ENCODE data around the gene MAP1LC3B2. TPM values are rescaled to one million over a fixed set of nuclear protein-coding genes. Genes with fewer than 3 reads are reported as not detected.
A peak's percentile ranks its signal among the peaks of the same experiment; 100 is the strongest.

Gene MAP1LC3B2
- polyA plus RNA-seq, 1 donor = 2.3 TPM

DNA sequence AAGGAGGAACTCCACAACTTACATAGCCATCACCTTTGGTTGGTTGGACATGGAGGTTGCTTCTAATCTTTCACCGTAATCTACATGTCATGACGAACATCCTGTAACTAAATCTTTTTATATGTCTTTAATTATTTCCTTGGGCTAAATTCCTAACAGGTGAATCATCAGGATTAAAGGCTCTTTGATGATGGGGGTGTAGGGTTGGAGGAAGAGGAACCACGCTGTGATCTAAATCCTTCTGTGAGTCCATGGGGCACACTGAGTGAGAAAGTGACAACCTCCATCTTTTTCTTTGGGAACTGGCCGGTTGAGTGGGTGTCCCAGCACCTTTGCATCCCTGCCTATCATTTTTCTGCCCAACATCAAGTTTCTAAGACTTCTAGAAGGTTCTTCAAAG, 31.1 kb upstream of the MAP1LC3B2 start:
- WGBS (ENCODE audit: insufficient coverage, low lambda C conversion rate) = 100% methylated on average over 1 of the region's 4 CpGs
- DNase-seq = no peak
- Histone ChIP-seq H3K4me3 (ENCODE audit: low read length) (no peak overlapping the region), H3K4me1 (ENCODE audit: control insufficient read depth, insufficient read depth, low read length) (peaks cover 16% of the 10 kb centered on the region), H3K27me3 (ENCODE audit: control insufficient read depth, insufficient read depth, low read length) (no peaks in the 10 kb centered on the region), H3K27ac (ENCODE audit: low read length) (no peak overlapping the region), H3K9me3 (ENCODE audit: control insufficient read depth, low read depth, low read length) (no peaks in the 10 kb centered on the region), H3K36me3 (ENCODE audit: control insufficient read depth, insufficient read depth, low read length) (no peaks in the 10 kb centered on the region)

GRCh38 chr12:116528498-116528897, 30.7 kb upstream of the MAP1LC3B2 start:
- no CpG with 5 or more reads among the region's 1 CpG for WGBS (ENCODE audit: insufficient coverage, low lambda C conversion rate)
- Histone ChIP-seq H3K27me3 (ENCODE audit: control insufficient read depth, insufficient read depth, low read length) (no peaks in the 10 kb centered on the region), H3K4me1 (ENCODE audit: control insufficient read depth, insufficient read depth, low read length) (peaks cover 18% of the 10 kb centered on the region), H3K36me3 (ENCODE audit: control insufficient read depth, insufficient read depth, low read length) (no peaks in the 10 kb centered on the region), H3K27ac (ENCODE audit: low read length) (no peak overlapping the region), H3K9me3 (ENCODE audit: control insufficient read depth, low read depth, low read length) (no peaks in the 10 kb centered on the region), H3K4me3 (ENCODE audit: low read length) (no peak overlapping the region)
- DNase-seq = no peak

GRCh38 chr12:116529048-116529447, 30.1 kb upstream of the MAP1LC3B2 start:
- DNase-seq = peak in 1 of 2 donors; percentile 56
- no peaks in the 10 kb centered on the region for H3K27me3 ChIP-seq (ENCODE audit: control insufficient read depth, insufficient read depth, low read length)
- H3K36me3 ChIP-seq (ENCODE audit: control insufficient read depth, insufficient read depth, low read length) = no peaks in the 10 kb centered on the region
- no peak overlapping the region for H3K4me3 ChIP-seq (ENCODE audit: low read length)
- no peak overlapping the region for H3K27ac ChIP-seq (ENCODE audit: low read length)
- no peaks in the 10 kb centered on the region for H3K9me3 ChIP-seq (ENCODE audit: control insufficient read depth, low read depth, low read length)
- peaks cover 20% of the 10 kb centered on the region for H3K4me1 ChIP-seq (ENCODE audit: control insufficient read depth, insufficient read depth, low read length)
- WGBS (ENCODE audit: insufficient coverage, low lambda C conversion rate) = no CpG with 5 or more reads among the region's 8 CpGs

GRCh38 chr12:116529686-116530085, 29.5 kb upstream of the MAP1LC3B2 start:
- Histone ChIP-seq H3K9me3 (ENCODE audit: control insufficient read depth, low read depth, low read length) (no peaks in the 10 kb centered on the region), H3K27ac (ENCODE audit: low read length) (no peak overlapping the region), H3K36me3 (ENCODE audit: control insufficient read depth, insufficient read depth, low read length) (no peaks in the 10 kb centered on the region), H3K4me1 (ENCODE audit: control insufficient read depth, insufficient read depth, low read length) (peaks cover 24% of the 10 kb centered on the region), H3K27me3 (ENCODE audit: control insufficient read depth, insufficient read depth, low read length) (no peaks in the 10 kb centered on the region), H3K4me3 (ENCODE audit: low read length) (no peak overlapping the region)
- DNase-seq = no peak
- WGBS (ENCODE audit: insufficient coverage, low lambda C conversion rate) = no CpG with 5 or more reads among the region's 2 CpGs

- Histone ChIP-seq H3K4me1 (ENCODE audit: control insufficient read depth, insufficient read depth, low read length) (peaks cover 22% of the 10 kb centered on the region), H3K27ac (ENCODE audit: low read length) (no peak overlapping the region), H3K9me3 (ENCODE audit: control insufficient read depth, low read depth, low read length) (no peaks in the 10 kb centered on the region), H3K4me3 (ENCODE audit: low read length) (no peak overlapping the region), H3K36me3 (ENCODE audit: control insufficient read depth, insufficient read depth, low read length) (no peaks in the 10 kb centered on the region), H3K27me3 (ENCODE audit: control insufficient read depth, insufficient read depth, low read length) (no peaks in the 10 kb centered on the region)
- WGBS (ENCODE audit: insufficient coverage, low lambda C conversion rate) = no CpG with 5 or more reads among the region's 4 CpGs
- no peak for DNase-seq
Observed at GRCh38 chr12:116532428-116532827, 26.8 kb upstream of the MAP1LC3B2 start.

- WGBS (ENCODE audit: insufficient coverage, low lambda C conversion rate) = no CpG with 5 or more reads among the region's 11 CpGs
- Histone ChIP-seq H3K9me3 (ENCODE audit: control insufficient read depth, low read depth, low read length) (no peaks in the 10 kb centered on the region), H3K27ac (ENCODE audit: low read length) (no peak overlapping the region), H3K27me3 (ENCODE audit: control insufficient read depth, insufficient read depth, low read length) (no peaks in the 10 kb centered on the region), H3K4me3 (ENCODE audit: low read length) (peak overlapping the region; percentile 45), H3K36me3 (ENCODE audit: control insufficient read depth, insufficient read depth, low read length) (no peaks in the 10 kb centered on the region), H3K4me1 (ENCODE audit: control insufficient read depth, insufficient read depth, low read length) (peaks cover 22% of the 10 kb centered on the region)
- no peak for DNase-seq
Observed at GRCh38 chr12:116532986-116533342, 26.2 kb upstream of the MAP1LC3B2 start.

DNA sequence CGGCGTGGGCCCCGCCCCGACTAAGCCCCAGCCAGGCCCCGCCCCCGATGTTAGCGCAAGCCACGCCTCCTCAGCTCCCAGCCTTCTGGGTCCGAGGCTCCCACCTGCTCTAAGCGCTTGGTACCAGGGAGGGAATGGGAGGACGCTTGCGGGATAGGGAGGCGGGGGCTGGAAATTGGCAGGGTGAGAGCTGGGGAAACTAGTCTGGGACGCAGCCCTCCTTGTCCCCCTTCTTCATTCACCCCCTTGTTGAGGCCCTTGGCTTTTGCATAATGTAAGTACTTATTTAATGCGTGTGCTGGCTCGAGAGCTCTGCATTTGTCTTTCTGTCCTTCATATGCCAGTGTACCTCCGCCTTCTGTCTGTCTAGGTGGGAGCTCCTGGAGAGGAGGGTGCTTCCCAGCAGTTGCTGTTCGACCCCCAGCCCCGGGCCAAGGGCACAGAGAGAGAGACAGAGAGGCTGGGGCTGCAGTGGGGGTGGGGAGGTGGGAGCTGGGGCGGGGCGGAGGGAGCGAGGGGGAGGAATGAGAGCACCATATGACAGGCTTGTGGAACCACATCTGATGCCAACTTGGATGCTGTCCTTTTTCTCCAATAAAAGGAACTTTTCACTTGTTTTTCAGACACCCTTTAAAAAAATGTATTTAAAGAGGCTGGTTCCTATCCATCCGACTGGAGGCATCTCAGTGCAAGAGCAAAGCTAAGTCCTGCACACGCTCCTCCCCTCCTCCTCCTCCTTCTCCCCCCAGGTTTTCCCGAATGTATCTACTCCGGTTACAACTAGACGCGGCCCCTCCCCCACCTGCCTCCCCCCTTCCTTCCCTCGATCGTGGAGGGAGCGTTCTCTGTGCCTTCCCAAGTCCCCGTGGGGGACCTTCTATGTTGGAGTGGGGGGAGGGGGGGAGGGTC, 25.6 kb upstream of the MAP1LC3B2 start:
- Histone ChIP-seq H3K9me3 (ENCODE audit: control insufficient read depth, low read depth, low read length) (no peaks in the 10 kb centered on the region), H3K27me3 (ENCODE audit: control insufficient read depth, insufficient read depth, low read length) (no peaks in the 10 kb centered on the region), H3K36me3 (ENCODE audit: control insufficient read depth, insufficient read depth, low read length) (no peaks in the 10 kb centered on the region), H3K4me1 (ENCODE audit: control insufficient read depth, insufficient read depth, low read length) (peaks cover 21% of the 10 kb centered on the region), H3K4me3 (ENCODE audit: low read length) (peak overlapping the region; percentile 45), H3K27ac (ENCODE audit: low read length) (peak overlapping the region; percentile 41)
- peak; percentile 65 to 76 for DNase-seq
- no CpG with 5 or more reads among the region's 32 CpGs for WGBS (ENCODE audit: insufficient coverage, low lambda C conversion rate)

DNA sequence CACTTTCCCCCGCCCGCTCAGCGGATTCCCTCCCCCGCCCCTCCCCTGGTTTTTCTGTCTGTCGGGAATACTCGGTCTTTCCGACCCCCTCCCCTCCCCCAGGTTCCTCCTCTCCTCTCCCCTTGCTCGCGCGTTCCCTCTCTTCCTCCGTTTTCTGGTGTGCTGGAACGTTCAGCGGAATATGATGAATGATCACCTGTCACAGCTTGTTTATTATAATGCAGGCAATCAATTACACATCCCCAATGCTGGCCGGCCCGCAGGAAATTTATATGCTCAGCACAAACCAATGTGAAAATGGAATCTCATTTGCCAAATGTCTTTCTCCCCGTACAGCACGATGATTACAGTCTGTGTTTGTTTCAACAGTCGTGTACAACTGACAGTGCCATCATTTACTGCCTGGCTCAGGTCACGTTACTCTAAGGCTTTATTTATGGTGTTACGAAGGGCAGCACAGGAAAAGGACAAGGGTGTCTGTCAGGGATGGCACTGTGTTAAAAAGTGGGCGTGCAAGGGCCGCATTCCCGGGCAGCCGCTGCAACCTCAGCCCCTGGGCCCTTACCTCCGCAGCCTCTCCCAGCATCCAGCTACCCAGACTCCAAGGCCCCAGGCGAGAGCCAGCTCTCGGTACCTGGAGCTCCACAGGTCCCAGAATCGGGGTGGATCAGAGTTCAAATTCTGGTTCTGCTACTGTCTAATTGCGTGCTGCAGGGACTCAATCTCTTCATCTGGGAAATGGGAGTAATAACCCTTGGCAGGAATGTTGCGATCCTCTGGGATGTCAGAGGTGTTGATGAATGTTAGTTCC, 24.7 kb upstream of the MAP1LC3B2 start:
- Histone ChIP-seq H3K36me3 (ENCODE audit: control insufficient read depth, insufficient read depth, low read length) (no peaks in the 10 kb centered on the region), H3K4me3 (ENCODE audit: low read length) (peak overlapping the region; percentile 45), H3K4me1 (ENCODE audit: control insufficient read depth, insufficient read depth, low read length) (peaks cover 17% of the 10 kb centered on the region), H3K9me3 (ENCODE audit: control insufficient read depth, low read depth, low read length) (no peaks in the 10 kb centered on the region), H3K27ac (ENCODE audit: low read length) (peak overlapping the region; percentile 40), H3K27me3 (ENCODE audit: control insufficient read depth, insufficient read depth, low read length) (no peaks in the 10 kb centered on the region)
- WGBS (ENCODE audit: insufficient coverage, low lambda C conversion rate) = no CpG with 5 or more reads among the region's 30 CpGs
- DNase-seq = peak in 1 of 2 donors; percentile 69

DNA sequence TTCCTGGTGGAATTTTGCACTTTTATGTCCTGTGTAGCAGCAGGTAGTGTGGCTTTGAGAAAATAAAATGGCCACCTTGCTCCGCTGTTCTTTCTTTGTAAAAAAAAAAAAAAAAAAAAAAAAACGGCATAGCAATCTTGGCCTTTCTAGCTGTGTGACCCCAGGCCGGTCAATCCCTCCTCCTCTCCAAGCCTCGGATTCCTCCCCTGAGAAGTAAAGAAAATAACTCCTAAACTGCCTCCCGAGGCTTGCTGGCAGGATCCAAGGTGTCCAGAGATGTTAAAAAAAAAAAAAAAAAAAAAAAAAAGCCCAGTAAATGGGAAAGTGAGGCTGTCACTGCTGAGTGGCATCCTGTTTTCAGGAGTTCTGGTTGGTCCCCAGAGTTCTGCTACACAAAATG, 23.9 kb upstream of the MAP1LC3B2 start:
- no peaks in the 10 kb centered on the region for H3K9me3 ChIP-seq (ENCODE audit: control insufficient read depth, low read depth, low read length)
- H3K36me3 ChIP-seq (ENCODE audit: control insufficient read depth, insufficient read depth, low read length) = no peaks in the 10 kb centered on the region
- H3K27me3 ChIP-seq (ENCODE audit: control insufficient read depth, insufficient read depth, low read length) = no peaks in the 10 kb centered on the region
- H3K4me1 ChIP-seq (ENCODE audit: control insufficient read depth, insufficient read depth, low read length) = peaks cover 17% of the 10 kb centered on the region
- DNase-seq = no peak
- WGBS (ENCODE audit: insufficient coverage, low lambda C conversion rate) = no CpG with 5 or more reads among the region's 5 CpGs
- no peak overlapping the region for H3K4me3 ChIP-seq (ENCODE audit: low read length)
- no peak overlapping the region for H3K27ac ChIP-seq (ENCODE audit: low read length)

GRCh38 chr12:116537101-116537904, 21.9 kb upstream of the MAP1LC3B2 start:
- Histone ChIP-seq H3K9me3 (ENCODE audit: control insufficient read depth, low read depth, low read length) (no peaks in the 10 kb centered on the region), H3K4me3 (ENCODE audit: low read length) (no peak overlapping the region), H3K27ac (ENCODE audit: low read length) (no peak overlapping the region), H3K27me3 (ENCODE audit: control insufficient read depth, insufficient read depth, low read length) (no peaks in the 10 kb centered on the region), H3K36me3 (ENCODE audit: control insufficient read depth, insufficient read depth, low read length) (no peaks in the 10 kb centered on the region), H3K4me1 (ENCODE audit: control insufficient read depth, insufficient read depth, low read length) (peaks cover 17% of the 10 kb centered on the region)
- WGBS (ENCODE audit: insufficient coverage, low lambda C conversion rate) = no CpG with 5 or more reads among the region's 15 CpGs
- no peak for DNase-seq
